LNCAP (cell line): Measurements from ENCODE around the gene MBP.

Experiments used
- CTCF ChIP-seq: fragments of 450-650 bp; IDR thresholded peaks from 2 replicates; pipeline ENCODE4 v1.5.1; 2017; ENCODE audit warnings: mild to moderate bottlenecking

MBP gene

DNA sequence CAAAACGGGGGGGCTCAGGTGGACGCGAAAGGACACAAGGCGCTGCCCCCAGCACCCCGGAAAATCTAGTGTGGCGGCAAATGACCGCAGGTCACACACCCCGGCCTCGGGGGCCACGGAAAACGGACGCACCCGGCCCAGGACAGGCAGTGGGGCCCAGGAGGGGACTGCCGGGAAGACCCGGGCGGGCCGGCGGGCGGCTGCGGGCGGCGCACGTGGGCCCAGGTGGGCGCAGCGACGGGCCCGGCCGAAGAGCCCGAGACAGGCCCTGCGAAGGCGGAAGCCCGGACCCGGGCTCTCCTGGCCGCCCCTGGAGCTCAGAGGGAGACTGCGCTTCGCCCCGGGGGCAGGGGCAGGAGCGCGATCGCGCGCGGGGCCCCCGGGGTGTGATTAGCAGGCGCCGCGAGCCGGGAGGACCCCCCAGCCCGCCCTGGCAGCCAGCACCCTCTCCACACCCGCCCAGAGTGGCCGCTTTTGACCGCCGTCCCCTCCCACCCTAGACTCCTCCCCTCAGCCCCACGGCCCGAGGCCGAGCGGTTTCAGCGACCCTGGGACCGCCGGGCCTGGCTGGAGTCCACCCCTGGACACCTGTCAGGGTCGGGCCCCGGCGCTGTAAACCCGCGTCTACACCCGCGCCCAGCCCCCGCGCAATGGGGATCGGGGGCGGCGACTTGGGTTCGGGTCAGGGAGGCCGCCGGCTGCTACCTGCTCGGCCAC is 773 bp downstream of the MBP start:
- no peak for TF ChIP-seq CTCF

DNA sequence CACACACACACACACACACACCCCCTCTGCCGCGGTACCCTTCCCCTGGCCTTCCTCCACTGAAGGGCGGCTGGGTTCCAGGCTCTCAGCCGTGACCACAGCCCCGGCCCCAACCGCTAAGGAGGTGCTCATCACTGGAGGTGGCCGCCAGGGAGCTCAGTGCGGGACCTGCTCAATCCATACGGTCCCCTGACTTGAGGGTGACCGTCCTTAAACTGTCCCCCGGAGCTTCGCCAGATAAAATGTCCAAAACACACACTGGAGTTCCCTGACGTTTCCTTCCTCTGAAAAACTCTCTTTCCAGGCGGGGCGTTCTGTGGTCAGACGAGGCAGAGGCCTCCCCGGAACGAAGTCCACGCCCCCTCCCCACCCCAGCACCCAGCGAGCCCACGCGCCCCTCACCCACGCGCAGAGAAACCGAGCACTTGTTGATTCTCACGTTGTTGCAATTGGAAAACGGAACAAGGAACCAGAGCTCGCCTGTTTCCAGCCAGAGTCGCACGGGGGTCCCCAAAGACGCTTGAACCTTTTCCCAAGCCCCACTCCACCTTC is 1.4 kb downstream of the MBP start:
- no peak for TF ChIP-seq CTCF

DNA sequence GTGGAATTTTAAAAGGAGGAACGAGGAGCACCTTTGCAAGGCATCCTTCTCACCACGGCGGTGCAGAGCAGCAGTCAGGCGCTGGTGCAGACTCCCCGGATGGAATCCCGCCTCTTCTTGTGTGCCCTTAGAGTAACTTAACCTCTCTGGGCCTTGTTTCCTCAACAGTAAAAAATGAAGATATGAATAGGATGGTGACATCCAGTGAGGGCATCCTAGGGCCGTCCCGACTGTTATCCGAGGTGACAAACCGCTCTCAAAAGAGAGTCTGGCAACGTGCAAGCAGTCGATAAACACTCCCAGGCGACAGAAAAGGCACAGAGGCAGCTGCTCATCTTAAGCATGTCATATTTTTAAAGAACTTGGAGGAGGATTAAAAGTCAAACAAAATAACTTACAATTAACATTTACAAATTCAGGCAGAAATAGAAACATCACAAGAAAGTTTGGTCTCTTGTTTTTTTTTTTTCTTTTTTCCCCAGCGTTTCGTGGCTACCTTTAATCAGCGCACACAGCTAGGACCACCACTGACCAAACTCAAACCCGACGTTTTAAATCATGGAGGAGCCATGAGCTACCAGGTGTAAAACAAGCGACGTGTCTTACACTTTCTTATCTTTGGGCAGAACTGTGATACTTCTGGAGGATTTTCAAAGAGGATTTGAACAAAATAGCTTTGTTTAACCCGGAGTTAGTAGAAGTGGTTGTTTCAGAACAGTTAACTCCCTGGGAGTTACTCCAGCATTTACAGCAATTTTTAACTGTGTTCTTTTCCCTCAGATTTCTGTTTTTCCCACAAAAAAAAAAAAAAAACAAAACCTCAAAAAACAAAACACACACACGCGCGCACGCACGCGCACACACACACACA is 2.1 kb downstream of the MBP start:
- no peak for TF ChIP-seq CTCF

DNA sequence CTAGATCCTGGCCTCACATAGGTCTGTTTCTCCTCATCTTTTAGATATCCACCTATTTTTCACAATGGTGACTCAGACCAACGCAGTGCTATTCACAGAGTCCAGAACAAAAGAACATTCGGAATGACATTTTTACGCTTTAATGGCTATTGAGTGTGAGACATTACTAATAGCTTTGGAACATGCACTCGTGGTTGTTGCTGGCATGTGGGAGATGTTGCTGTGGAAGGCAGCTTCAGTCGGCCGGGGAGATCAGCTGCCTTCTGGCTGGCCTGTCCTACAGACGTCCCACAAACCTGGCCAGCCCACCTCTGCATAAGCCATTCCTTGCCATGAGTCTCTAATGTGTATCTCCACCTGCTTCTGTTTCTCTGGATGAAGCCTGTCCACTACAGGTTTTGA is 3.4 kb downstream of the MBP start:
- no peak for TF ChIP-seq CTCF

- no peak for TF ChIP-seq CTCF
Observed at GRCh38 chr18:77127769-77128671, 4.6 kb downstream of the MBP start.

GRCh38 chr18:77124452-77124922 is 8.1 kb downstream of the MBP start:
- TF ChIP-seq CTCF, result no peak
